ENCODE data around the gene SPATA13. TPM values are rescaled to one million over a fixed set of nuclear protein-coding genes. Genes with fewer than 3 reads are reported as not detected.
A peak's percentile ranks its signal among the peaks of the same experiment; 100 is the strongest.

SPATA13 gene
- total RNA-seq, 2 donors from 2014 or later = 101 to 112 TPM

GRCh38 chr13:24162604-24163003 lies 2.1 kb downstream of the SPATA13 start:
- peaks cover 2% of the 10 kb centered on the region for H3K36me3 Mint-ChIP-seq (ENCODE audit: low read depth)
- no peak overlapping the region for H3K27ac Mint-ChIP-seq
- peaks cover 9% of the 10 kb centered on the region for H3K4me1 Mint-ChIP-seq
- H3K4me3 Mint-ChIP-seq = peak overlapping the region; percentile 36
- ATAC-seq (no peak), DNase-seq (no peak)
- H3K27me3 Mint-ChIP-seq = peaks cover 16% of the 10 kb centered on the region
- no peaks in the 10 kb centered on the region for H3K9me3 ChIP-seq (ENCODE audit: control insufficient read depth, low read length, poor library complexity, severe bottlenecking)

- no peak overlapping the region for H3K27ac Mint-ChIP-seq
- H3K4me1 Mint-ChIP-seq = peaks cover 9% of the 10 kb centered on the region
- ATAC-seq = no peak
- H3K27me3 Mint-ChIP-seq = peaks cover 12% of the 10 kb centered on the region
- no peaks in the 10 kb centered on the region for H3K9me3 ChIP-seq (ENCODE audit: control insufficient read depth, low read length, poor library complexity, severe bottlenecking)
- no peak overlapping the region for H3K4me3 Mint-ChIP-seq
- H3K36me3 Mint-ChIP-seq (ENCODE audit: low read depth) = peaks cover 2% of the 10 kb centered on the region
- DNase-seq = no peak
These were observed 5.2 kb downstream of the SPATA13 start for GRCh38 chr13:24165746-24166145.

- ATAC-seq = no peak
- no peaks in the 10 kb centered on the region for H3K9me3 ChIP-seq (ENCODE audit: control insufficient read depth, low read length, poor library complexity, severe bottlenecking)
- Mint-ChIP-seq H3K4me3 (no peak overlapping the region), H3K4me1 (peaks cover 9% of the 10 kb centered on the region), H3K27me3 (peaks cover 12% of the 10 kb centered on the region), H3K36me3 (ENCODE audit: low read depth) (peaks cover 2% of the 10 kb centered on the region), H3K27ac (no peak overlapping the region)
- DNase-seq = no peak
These were observed 6.0 kb downstream of the SPATA13 start for GRCh38 chr13:24166561-24166960.

- no peak overlapping the region for H3K4me3 Mint-ChIP-seq
- H3K9me3 ChIP-seq (ENCODE audit: control insufficient read depth, low read length, poor library complexity, severe bottlenecking) = no peaks in the 10 kb centered on the region
- H3K36me3 Mint-ChIP-seq (ENCODE audit: low read depth) = no peaks in the 10 kb centered on the region
- no peak overlapping the region for H3K27ac Mint-ChIP-seq
- no peak for DNase-seq
- no peak for ATAC-seq
- no peaks in the 10 kb centered on the region for H3K27me3 Mint-ChIP-seq
- H3K4me1 Mint-ChIP-seq = no peaks in the 10 kb centered on the region
These were observed 7.3 kb downstream of the SPATA13 start for GRCh38 chr13:24167666-24168391.

GRCh38 chr13:24168392-24168750 lies 7.9 kb downstream of the SPATA13 start:
- H3K9me3 ChIP-seq (ENCODE audit: control insufficient read depth, low read length, poor library complexity, severe bottlenecking) = no peaks in the 10 kb centered on the region
- DNase-seq (no peak), ATAC-seq (no peak)
- H3K4me1 Mint-ChIP-seq = no peaks in the 10 kb centered on the region
- H3K4me3 Mint-ChIP-seq = no peak overlapping the region
- H3K36me3 Mint-ChIP-seq (ENCODE audit: low read depth) = no peaks in the 10 kb centered on the region
- H3K27me3 Mint-ChIP-seq = no peaks in the 10 kb centered on the region
- no peak overlapping the region for H3K27ac Mint-ChIP-seq

- no peaks in the 10 kb centered on the region for H3K27me3 Mint-ChIP-seq
- ATAC-seq = no peak
These were observed 8.5 kb downstream of the SPATA13 start for GRCh38 chr13:24168979-24169378.

GRCh38 chr13:24172071-24172470 lies 11.6 kb downstream of the SPATA13 start:
- ATAC-seq = no peak
- no peak overlapping the region for H3K27ac Mint-ChIP-seq
- no peak overlapping the region for H3K4me3 Mint-ChIP-seq
- H3K27me3 Mint-ChIP-seq = peaks cover 8% of the 10 kb centered on the region
- no peak for DNase-seq
- no peaks in the 10 kb centered on the region for H3K9me3 ChIP-seq (ENCODE audit: control insufficient read depth, low read length, poor library complexity, severe bottlenecking)
- peaks cover 4% of the 10 kb centered on the region for H3K4me1 Mint-ChIP-seq
- H3K36me3 Mint-ChIP-seq (ENCODE audit: low read depth) = no peaks in the 10 kb centered on the region

More at GRCh38 chr13:24168979-24169378, 8.5 kb downstream of the SPATA13 start:
- no peak overlapping the region for H3K27ac Mint-ChIP-seq
- no peaks in the 10 kb centered on the region for H3K9me3 ChIP-seq (ENCODE audit: control insufficient read depth, low read length, poor library complexity, severe bottlenecking)
- no peak for DNase-seq
- H3K4me3 Mint-ChIP-seq = no peak overlapping the region
- H3K36me3 Mint-ChIP-seq (ENCODE audit: low read depth) = no peaks in the 10 kb centered on the region
- H3K4me1 Mint-ChIP-seq = peaks cover under 1% of the 10 kb centered on the region

GRCh38 chr13:24173795-24174194 lies 13.3 kb downstream of the SPATA13 start:
- Mint-ChIP-seq H3K4me1 (peaks cover 4% of the 10 kb centered on the region), H3K36me3 (ENCODE audit: low read depth) (no peaks in the 10 kb centered on the region), H3K27ac (no peak overlapping the region), H3K27me3 (peaks cover 12% of the 10 kb centered on the region), H3K4me3 (no peak overlapping the region)
- DNase-seq (no peak), ATAC-seq (no peak)
- no peaks in the 10 kb centered on the region for H3K9me3 ChIP-seq (ENCODE audit: control insufficient read depth, low read length, poor library complexity, severe bottlenecking)

- Mint-ChIP-seq H3K4me3 (no peak overlapping the region), H3K27ac (no peak overlapping the region), H3K36me3 (ENCODE audit: low read depth) (no peaks in the 10 kb centered on the region), H3K4me1 (peaks cover 4% of the 10 kb centered on the region), H3K27me3 (peaks cover 12% of the 10 kb centered on the region)
- DNase-seq (no peak), ATAC-seq (no peak)
- no peaks in the 10 kb centered on the region for H3K9me3 ChIP-seq (ENCODE audit: control insufficient read depth, low read length, poor library complexity, severe bottlenecking)
These were observed 15.3 kb downstream of the SPATA13 start for GRCh38 chr13:24175847-24176246.

- ATAC-seq (no peak), DNase-seq (no peak)
- no peak overlapping the region for H3K4me3 Mint-ChIP-seq
- no peaks in the 10 kb centered on the region for H3K36me3 Mint-ChIP-seq (ENCODE audit: low read depth)
- peaks cover 12% of the 10 kb centered on the region for H3K27me3 Mint-ChIP-seq
- H3K4me1 Mint-ChIP-seq = peaks cover 4% of the 10 kb centered on the region
- no peak overlapping the region for H3K27ac Mint-ChIP-seq
- H3K9me3 ChIP-seq (ENCODE audit: control insufficient read depth, low read length, poor library complexity, severe bottlenecking) = no peaks in the 10 kb centered on the region
These were observed 16.0 kb downstream of the SPATA13 start for GRCh38 chr13:24176351-24177101.

- H3K9me3 ChIP-seq (ENCODE audit: control insufficient read depth, low read length, poor library complexity, severe bottlenecking) = peaks cover 2% of the 10 kb centered on the region
- Mint-ChIP-seq H3K27me3 (peaks cover 12% of the 10 kb centered on the region), H3K4me3 (no peak overlapping the region), H3K27ac (no peak overlapping the region), H3K36me3 (ENCODE audit: low read depth) (no peaks in the 10 kb centered on the region), H3K4me1 (peaks cover 6% of the 10 kb centered on the region)
- no peak for ATAC-seq
- DNase-seq = no peak
These were observed 18.4 kb downstream of the SPATA13 start for GRCh38 chr13:24178847-24179485.

- no peak overlapping the region for H3K27ac Mint-ChIP-seq
These were observed 18.9 kb downstream of the SPATA13 start for GRCh38 chr13:24179486-24179850.

GRCh38 chr13:24180750-24181377 lies 20.3 kb downstream of the SPATA13 start:
- no peaks in the 10 kb centered on the region for H3K36me3 Mint-ChIP-seq (ENCODE audit: low read depth)

More at GRCh38 chr13:24179486-24179850, 18.9 kb downstream of the SPATA13 start:
- peaks cover 12% of the 10 kb centered on the region for H3K27me3 Mint-ChIP-seq
- no peak for DNase-seq
- H3K9me3 ChIP-seq (ENCODE audit: control insufficient read depth, low read length, poor library complexity, severe bottlenecking) = peaks cover 2% of the 10 kb centered on the region
- H3K36me3 Mint-ChIP-seq (ENCODE audit: low read depth) = no peaks in the 10 kb centered on the region
- H3K4me1 Mint-ChIP-seq = peaks cover 2% of the 10 kb centered on the region
- no peak overlapping the region for H3K4me3 Mint-ChIP-seq
- ATAC-seq = no peak

More at GRCh38 chr13:24180750-24181377, 20.3 kb downstream of the SPATA13 start:
- Mint-ChIP-seq H3K27ac (no peak overlapping the region), H3K4me3 (no peak overlapping the region), H3K27me3 (peaks cover 4% of the 10 kb centered on the region), H3K4me1 (peaks cover 2% of the 10 kb centered on the region)
- peaks cover 2% of the 10 kb centered on the region for H3K9me3 ChIP-seq (ENCODE audit: control insufficient read depth, low read length, poor library complexity, severe bottlenecking)
- ATAC-seq (no peak), DNase-seq (no peak)
